Mammary epithelial cell (primary cell): ENCODE data around the gene USP8.
"Not testable (repeated sequence)": the region's sequence is repeated elsewhere in the genome, so short reads cannot be mapped to it uniquely, and the experiment has no call there.

Source experiments
- CTCF ChIP-seq, 2 donors: IDR thresholded peaks in 1 of 2; conservative IDR thresholded peaks in 1 of 2; 2 replicates each; pipeline ENCODE4 v1.5.1; 2011 to 2012; ENCODE audit warnings: inconsistent platforms in 2 of 2, low read length in 2 of 2, mild to moderate bottlenecking in 2 of 2, control low read depth in 1 of 2, low read depth in 1 of 2; ENCODE audit not compliant: insufficient read depth in 1 of 2; ENCODE audit errors: extremely low read depth in 1 of 2
- EZH2 ChIP-seq: IDR thresholded peaks from 2 replicates; pipeline ENCODE4 v1.6.1; 2012; ENCODE audit warnings: low read length, inconsistent platforms, borderline replicate concordance

DNA sequence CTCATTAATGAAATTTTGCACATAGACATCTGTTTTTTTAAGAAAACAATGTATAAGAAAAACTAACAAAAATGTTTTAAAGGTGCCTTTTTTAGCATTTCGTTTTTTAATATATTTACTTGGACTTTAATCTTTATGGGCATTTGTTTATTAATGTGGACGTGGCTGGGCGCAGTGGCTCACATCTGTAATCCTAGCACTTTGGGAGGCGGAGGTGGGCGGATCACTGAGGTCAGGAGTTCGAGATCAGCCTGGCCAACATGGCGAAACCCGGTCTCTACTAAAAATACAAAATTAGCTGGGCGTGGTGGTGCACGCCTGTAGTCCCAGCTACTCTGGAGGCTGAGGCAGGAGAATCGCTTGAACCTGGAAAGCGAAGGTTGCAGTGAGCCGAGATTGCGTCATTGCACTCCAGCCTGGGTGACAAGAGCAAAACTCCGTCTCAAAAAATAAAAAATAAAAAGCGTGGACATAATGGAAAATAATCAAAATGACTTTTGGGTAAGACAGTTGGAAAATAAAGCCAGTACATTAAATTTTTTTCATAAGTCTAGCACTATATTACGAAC, 1.6 kb downstream of the USP8 start:
- TF ChIP-seq CTCF (conservative IDR thresholded peaks at IDR 0.05 in 1 of 2, IDR thresholded peaks at IDR 0.05 in 1 of 2; ENCODE audit: extremely low read depth in 1 of 2, insufficient read depth in 1 of 2, low read depth in 1 of 2, low read length in 2 of 2); EZH2: not testable (repeated sequence)
